A549 (cell line): ENCODE measurements around the gene FOXO6. TPM values are rescaled to one million over a fixed set of nuclear protein-coding genes. Genes with fewer than 3 reads are reported as not detected.

Experiments
- ATAC-seq, 2 experiments: fragments of 200-7000 bp in 1 of 2; fragments of >200 bp in 1 of 2; cut with Nextera tagmentation in 1 of 2; cut with Tn5 transposase in 1 of 2; 3 replicates each; pipeline versions ENCODE4 v1.8.0 to v1.9.1; 2018 to 2020; ENCODE audit warnings: mild to moderate bottlenecking in 1 of 2, moderate library complexity in 1 of 2
- CTCF ChIA-PET: fragments of 300-600 bp; sonication (Branson Sonifier 250); formaldehyde crosslinking; extraction: SDS; loops from one replicate; lab custom pipeline; 2021; ENCODE audit warnings: antibody characterized with exemption, inconsistent platforms; lab: Yijun Ruan, JAX
- POLR2A ChIA-PET: fragments of 350-600 bp; formaldehyde crosslinking; extraction: SDS; loops from one replicate; lab custom pipeline; 2021; ENCODE audit warnings: antibody characterized with exemption, inconsistent platforms; lab: Yijun Ruan, JAX
- DNase-seq, 2 experiments: peaks; one replicate each; pipeline versions ENCODE4 v3.0.0 to v3.0.0-alpha.2; 2011 to 2016; ENCODE audit warnings: low read depth in 1 of 2, low spot score in 1 of 2
- FAIRE-seq: peaks from 2 replicates; lab custom pipeline; 2011; peaks lifted over from hg19 to GRCh38; lab: Jason Lieb, UNC
- H3K27ac ChIP-seq, 2 experiments: fragments of >200 bp; sonication (Bioruptor Twin); formaldehyde crosslinking; 3 replicates each; pipeline ENCODE4 v1.5.1; 2016 to 2017
- H3K4me1 ChIP-seq: fragments of >200 bp; sonication (Bioruptor Twin); formaldehyde crosslinking; 3 replicates; pipeline ENCODE4 v1.6.1; 2016
- H3K4me2 ChIP-seq: fragments of >200 bp; sonication (Bioruptor Twin); formaldehyde crosslinking; 3 replicates; pipeline ENCODE4 v1.6.1; 2016
- H3K4me3 ChIP-seq: fragments of >200 bp; sonication (Bioruptor Twin); formaldehyde crosslinking; 3 replicates; pipeline ENCODE4 v1.5.1; 2016
- H3K9me3 ChIP-seq: fragments of >200 bp; sonication (Bioruptor Twin); formaldehyde crosslinking; 3 replicates; pipeline ENCODE4 v1.6.1; 2016
- EHMT2 ChIP-seq: fragments of 200-600 bp; sonication (generic); IDR thresholded peaks from 2 replicates; pipeline ENCODE4 v1.6.1; 2016; ENCODE audit warnings: antibody characterized with exemption, low read depth, mild to moderate bottlenecking, moderate library complexity
- FOXS1 ChIP-seq: fragments of 250-450 bp; sonication (Bioruptor Pico); IDR thresholded peaks from 2 replicates; pipeline ENCODE4 v1.5.0; 2020; ENCODE audit warnings: mild to moderate bottlenecking, moderate library complexity
- MAFK ChIP-seq: fragments of 450-650 bp; IDR thresholded peaks from 2 replicates; pipeline ENCODE4 v1.6.1; 2014; ENCODE audit not compliant: partially characterized antibody
- WGBS: methylation state at CpG from one replicate; pipeline ENCODE4 v1.1.6; 2017; ENCODE audit errors: missing lambda C conversion rate; 5-methylcytosine and 5-hydroxymethylcytosine counted together
- polyA plus RNA-seq, 4 experiments: library from polyadenylated mRNA; depleted of rRNA in 3 of 4; stranded (reverse); fragments of >200 nt; fragmentation: RNase III in 1 of 4; extraction: RNeasy Plus Mini Kit Qiagen cat#74134 plus additional on column Dnase treatment in 1 of 4; gene quantifications; 2 replicates in 3 of 4; 3 replicates in 1 of 4; pipeline ENCODE4 v1.2.3, GENCODE V29; 2011 to 2017
- TF ChIP-seq, protein P1 (sequence below): fragments of >200 bp; sonication (Bioruptor Twin); formaldehyde crosslinking; IDR thresholded peaks from 3 replicates; pipeline ENCODE4 v1.6.1; 2016
- TF ChIP-seq, protein P2 (sequence below): IDR thresholded peaks from 2 replicates; pipeline ENCODE4 v1.6.1; 2012; ENCODE audit warnings: low read depth, borderline replicate concordance
- TF ChIP-seq, protein P3 (sequence below): fragments of 250-450 bp; sonication (Bioruptor Pico); IDR thresholded peaks from 2 replicates; pipeline ENCODE4 v1.5.0; 2021; ENCODE audit warnings: mild to moderate bottlenecking, moderate library complexity, borderline replicate concordance
- TF ChIP-seq, protein P4 (sequence below): IDR thresholded peaks from 2 replicates; pipeline ENCODE4 v1.6.1; 2012
- TF ChIP-seq, protein P5 (sequence below): fragments of 250-450 bp; sonication (Bioruptor Pico); IDR thresholded peaks from 2 replicates; pipeline ENCODE4 v1.5.0; 2020; ENCODE audit warnings: low read depth, mild to moderate bottlenecking, moderate library complexity
- TF ChIP-seq, protein P6 (sequence below): IDR thresholded peaks from 2 replicates; pipeline ENCODE4 v1.6.1; 2012

The FOXO6 gene
- polyA plus RNA-seq, 2 of the 4 experiments (the other 2 are of a cell fraction) = 0.10 to 0.25 TPM

DNA sequence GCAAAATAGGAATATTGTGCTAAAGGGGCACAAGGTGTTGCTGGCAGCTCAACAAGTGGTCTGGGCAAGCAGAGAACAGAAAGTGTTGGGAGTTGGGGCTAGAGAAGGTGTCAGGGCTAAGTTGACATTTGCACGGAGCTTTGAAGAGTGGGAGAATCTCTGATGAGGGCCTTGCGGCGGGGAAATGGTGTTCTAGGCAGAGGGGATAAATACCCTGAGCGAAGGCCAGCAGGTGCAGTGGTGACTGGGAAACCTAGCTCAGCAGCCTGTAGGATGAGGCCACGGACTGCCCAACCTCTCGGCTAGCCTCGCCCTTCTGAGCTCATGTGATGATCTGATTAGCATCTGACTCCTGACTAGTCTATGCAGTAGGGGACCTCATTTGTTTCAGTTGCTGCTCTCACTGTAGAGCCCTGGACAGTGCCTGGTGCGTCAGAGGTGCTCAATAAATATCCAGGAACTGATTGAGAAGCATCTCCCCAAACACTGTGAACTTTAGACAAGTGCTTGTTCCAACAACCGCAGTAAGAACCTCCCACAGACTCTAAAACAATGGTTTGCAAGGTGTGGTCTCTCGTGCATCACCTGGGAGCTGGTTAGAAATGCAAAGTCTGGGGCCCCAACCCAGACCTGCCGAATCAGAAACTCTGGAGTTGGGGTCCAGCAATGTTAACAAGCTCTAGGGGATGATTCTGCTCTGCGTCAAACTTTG lies 1.0 kb upstream of the FOXO6 start:
- ChIA-PET CTCF (interaction anchor here (0.9 to 1.7 kb wide), 8 partner anchors 12 to 77 kb away, joined by 3 to 7 read pairs (median 4); no protein-coding TSS in a partner anchor), POLR2A (no interaction called here)
- Histone ChIP-seq H3K27ac (no peak overlapping the region), H3K9me3 (no peaks in the 10 kb centered on the region), H3K4me3 (no peak overlapping the region; the same call in 2 of the 3 replicates), H3K4me1 (peaks cover 12% of the 10 kb centered on the region; the same call in 1 of the 3 replicates), H3K4me2 (peak overlapping the region; percentile 100)
- DNase-seq (peak in 1 of 2 experiments; percentile 19), ATAC-seq (peak in 1 of 2 experiments; percentile 28; a peak in 3 of 6 replicates), FAIRE-seq (no peak)
- 64% methylated on average over 11 of the region's 12 CpGs for WGBS
- TF ChIP-seq, protein P1, sequence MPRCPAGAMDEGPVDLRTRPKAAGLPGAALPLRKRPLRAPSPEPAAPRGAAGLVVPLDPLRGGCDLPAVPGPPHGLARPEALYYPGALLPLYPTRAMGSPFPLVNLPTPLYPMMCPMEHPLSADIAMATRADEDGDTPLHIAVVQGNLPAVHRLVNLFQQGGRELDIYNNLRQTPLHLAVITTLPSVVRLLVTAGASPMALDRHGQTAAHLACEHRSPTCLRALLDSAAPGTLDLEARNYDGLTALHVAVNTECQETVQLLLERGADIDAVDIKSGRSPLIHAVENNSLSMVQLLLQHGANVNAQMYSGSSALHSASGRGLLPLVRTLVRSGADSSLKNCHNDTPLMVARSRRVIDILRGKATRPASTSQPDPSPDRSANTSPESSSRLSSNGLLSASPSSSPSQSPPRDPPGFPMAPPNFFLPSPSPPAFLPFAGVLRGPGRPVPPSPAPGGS = no peak
- no peak for TF ChIP-seq MAFK

DNA sequence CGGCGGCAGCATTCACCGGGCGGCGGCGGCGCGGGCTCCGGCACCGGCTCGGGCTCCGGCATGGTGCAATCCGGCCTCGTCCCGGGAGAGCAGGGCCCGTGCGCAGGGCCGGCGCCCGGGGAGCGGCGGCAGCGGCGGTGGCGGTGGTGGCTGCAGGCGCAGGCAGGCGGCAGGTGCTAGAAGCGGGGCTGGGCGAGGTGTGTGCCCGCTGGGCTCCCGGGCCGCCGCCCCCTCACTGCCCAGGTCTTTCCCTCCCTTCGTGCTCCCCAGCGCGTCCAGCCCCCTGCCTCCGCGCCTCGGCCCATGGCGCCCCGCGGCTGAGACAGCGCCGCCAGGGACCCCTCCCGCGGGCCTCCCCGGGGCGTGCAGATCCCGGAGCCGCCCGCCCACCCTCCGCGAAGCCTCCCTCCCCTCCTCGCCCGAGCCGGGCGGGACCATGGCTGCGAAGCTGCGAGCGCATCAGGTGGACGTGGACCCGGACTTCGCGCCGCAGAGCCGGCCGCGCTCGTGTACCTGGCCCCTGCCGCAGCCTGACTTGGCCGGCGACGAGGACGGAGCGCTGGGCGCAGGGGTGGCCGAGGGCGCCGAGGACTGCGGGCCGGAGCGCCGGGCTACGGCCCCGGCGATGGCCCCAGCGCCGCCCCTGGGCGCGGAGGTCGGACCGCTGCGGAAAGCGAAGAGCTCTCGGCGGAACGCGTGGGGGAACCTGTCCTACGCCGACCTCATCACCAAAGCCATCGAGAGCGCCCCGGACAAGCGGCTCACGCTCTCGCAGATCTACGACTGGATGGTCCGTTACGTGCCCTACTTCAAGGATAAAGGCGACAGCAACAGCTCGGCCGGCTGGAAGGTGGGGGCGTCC lies 492 bp downstream of the FOXO6 start:
- H3K4me2 ChIP-seq = peak overlapping the region; percentile 100
- POLR2A ChIA-PET = interaction anchor here (0.6 to 2.2 kb wide), 4 partner anchors 20 to 83 kb away, joined by 3 to 15 read pairs (median 4); no protein-coding TSS in a partner anchor
- FAIRE-seq = no peak
- DNase-seq = no peak
- peak overlapping the region; percentile 45 to 81; a peak in 5 of 6 replicates for H3K27ac ChIP-seq
- TF ChIP-seq, protein P2, sequence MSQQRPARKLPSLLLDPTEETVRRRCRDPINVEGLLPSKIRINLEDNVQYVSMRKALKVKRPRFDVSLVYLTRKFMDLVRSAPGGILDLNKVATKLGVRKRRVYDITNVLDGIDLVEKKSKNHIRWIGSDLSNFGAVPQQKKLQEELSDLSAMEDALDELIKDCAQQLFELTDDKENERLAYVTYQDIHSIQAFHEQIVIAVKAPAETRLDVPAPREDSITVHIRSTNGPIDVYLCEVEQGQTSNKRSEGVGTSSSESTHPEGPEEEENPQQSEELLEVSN = peak; percentile 49; the same call in 1 of the 2 replicates
- TF ChIP-seq, protein P3, sequence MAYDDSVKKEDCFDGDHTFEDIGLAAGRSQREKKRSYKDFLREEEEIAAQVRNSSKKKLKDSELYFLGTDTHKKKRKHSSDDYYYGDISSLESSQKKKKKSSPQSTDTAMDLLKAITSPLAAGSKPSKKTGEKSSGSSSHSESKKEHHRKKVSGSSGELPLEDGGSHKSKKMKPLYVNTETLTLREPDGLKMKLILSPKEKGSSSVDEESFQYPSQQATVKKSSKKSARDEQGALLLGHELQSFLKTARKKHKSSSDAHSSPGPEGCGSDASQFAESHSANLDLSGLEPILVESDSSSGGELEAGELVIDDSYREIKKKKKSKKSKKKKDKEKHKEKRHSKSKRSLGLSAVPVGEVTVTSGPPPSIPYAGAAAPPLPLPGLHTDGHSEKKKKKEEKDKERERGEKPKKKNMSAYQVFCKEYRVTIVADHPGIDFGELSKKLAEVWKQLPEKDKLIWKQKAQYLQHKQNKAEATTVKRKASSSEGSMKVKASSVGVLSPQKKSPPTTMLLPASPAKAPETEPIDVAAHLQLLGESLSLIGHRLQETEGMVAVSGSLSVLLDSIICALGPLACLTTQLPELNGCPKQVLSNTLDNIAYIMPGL (CRISPR knock-in tag) = no peak
- TF ChIP-seq, protein P4, sequence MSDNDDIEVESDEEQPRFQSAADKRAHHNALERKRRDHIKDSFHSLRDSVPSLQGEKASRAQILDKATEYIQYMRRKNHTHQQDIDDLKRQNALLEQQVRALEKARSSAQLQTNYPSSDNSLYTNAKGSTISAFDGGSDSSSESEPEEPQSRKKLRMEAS = peak; percentile 53; the same call in 1 of the 2 replicates
- no peak for TF ChIP-seq FOXS1 (CRISPR knock-in tag)
- H3K4me1 ChIP-seq = peaks cover 19% of the 10 kb centered on the region; the same call in 2 of the 3 replicates
- CTCF ChIA-PET = interaction anchor here (0.6 to 1.6 kb wide), 12 partner anchors 9 to 72 kb away, joined by 3 to 5 read pairs (median 3); no protein-coding TSS in a partner anchor
- H3K4me3 ChIP-seq = peak overlapping the region; percentile 55
- no peaks in the 10 kb centered on the region for H3K9me3 ChIP-seq
- 10% methylated on average over 2 of the region's 113 CpGs for WGBS
- peak; percentile 25 to 36 for ATAC-seq

DNA sequence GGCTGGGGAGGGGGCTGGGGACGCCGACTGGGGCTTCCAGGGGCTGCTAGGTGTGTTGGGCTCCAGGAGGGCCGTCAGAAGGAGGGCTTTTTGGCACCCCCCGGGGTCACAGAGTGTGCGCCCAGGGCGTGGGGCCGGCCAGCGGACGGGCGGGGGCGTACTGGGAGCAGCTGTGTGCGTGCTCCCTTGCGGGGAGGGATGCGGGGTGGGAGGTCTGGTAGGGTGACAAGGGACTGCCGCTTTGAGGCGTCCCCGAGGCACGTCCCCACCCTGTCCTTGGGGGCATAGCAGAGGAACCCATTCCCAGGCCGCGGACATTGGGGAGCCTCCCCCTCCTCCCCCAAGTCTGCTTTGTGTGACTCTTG lies 1.1 kb downstream of the FOXO6 start:
- CTCF ChIA-PET = interaction anchor here (1.1 to 1.6 kb wide), 2 partner anchors 56 to 69 kb away, joined by 4 to 5 read pairs; no protein-coding TSS in a partner anchor
- WGBS = 86% methylated on average over 2 of the region's 20 CpGs
- Histone ChIP-seq H3K4me1 (peaks cover 21% of the 10 kb centered on the region; the same call in 2 of the 3 replicates), H3K27ac (peak overlapping the region in 1 of 2 experiments; percentile 81; a peak in 2 of 6 replicates), H3K4me2 (peak overlapping the region; percentile 100), H3K9me3 (no peaks in the 10 kb centered on the region), H3K4me3 (peak overlapping the region; percentile 55)
- FAIRE-seq (no peak), ATAC-seq (no peak), DNase-seq (no peak)
- TF ChIP-seq EHMT2 = no peak
- TF ChIP-seq, protein P5, sequence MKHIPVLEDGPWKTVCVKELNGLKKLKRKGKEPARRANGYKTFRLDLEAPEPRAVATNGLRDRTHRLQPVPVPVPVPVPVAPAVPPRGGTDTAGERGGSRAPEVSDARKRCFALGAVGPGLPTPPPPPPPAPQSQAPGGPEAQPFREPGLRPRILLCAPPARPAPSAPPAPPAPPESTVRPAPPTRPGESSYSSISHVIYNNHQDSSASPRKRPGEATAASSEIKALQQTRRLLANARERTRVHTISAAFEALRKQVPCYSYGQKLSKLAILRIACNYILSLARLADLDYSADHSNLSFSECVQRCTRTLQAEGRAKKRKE (CRISPR knock-in tag) = no peak
- TF ChIP-seq, protein P6, sequence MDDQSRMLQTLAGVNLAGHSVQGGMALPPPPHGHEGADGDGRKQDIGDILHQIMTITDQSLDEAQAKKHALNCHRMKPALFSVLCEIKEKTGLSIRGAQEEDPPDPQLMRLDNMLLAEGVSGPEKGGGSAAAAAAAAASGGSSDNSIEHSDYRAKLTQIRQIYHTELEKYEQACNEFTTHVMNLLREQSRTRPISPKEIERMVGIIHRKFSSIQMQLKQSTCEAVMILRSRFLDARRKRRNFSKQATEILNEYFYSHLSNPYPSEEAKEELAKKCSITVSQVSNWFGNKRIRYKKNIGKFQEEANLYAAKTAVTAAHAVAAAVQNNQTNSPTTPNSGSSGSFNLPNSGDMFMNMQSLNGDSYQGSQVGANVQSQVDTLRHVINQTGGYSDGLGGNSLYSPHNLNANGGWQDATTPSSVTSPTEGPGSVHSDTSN = no peak
- POLR2A ChIA-PET = interaction anchor here (0.6 to 2.2 kb wide), 2 partner anchors 20 to 84 kb away, joined by 6 to 15 read pairs; no protein-coding TSS in a partner anchor
